Ovary (tissue), 9 donors: ENCODE results near the gene DNAJC24. TPM values are rescaled to one million over a fixed set of nuclear protein-coding genes. Genes with fewer than 3 reads are reported as not detected.

Experiments used
- DNase-seq, 5 donors: peaks; one replicate each; pipeline ENCODE4 v3.0.0-alpha.2; 2019 to 2020
- H3K27ac ChIP-seq, 2 donors: fragments of 200-600 bp; one replicate each; pipeline versions ENCODE4 v1.5.1 to v1.8.0; 2019 to 2022
- H3K27me3 ChIP-seq: fragments of 200-600 bp; one replicate; pipeline ENCODE4 v1.8.0; 2022
- H3K36me3 ChIP-seq: fragments of 200-600 bp; sonication (generic); one replicate; pipeline ENCODE4 v1.5.1; 2019
- H3K4me1 ChIP-seq: one replicate; pipeline ENCODE4 v1.8.1; 2013; ENCODE audit warnings: mild to moderate bottlenecking, moderate library complexity; ENCODE audit not compliant: insufficient read depth
- H3K4me3 ChIP-seq: fragments of 200-600 bp; sonication (generic); one replicate; pipeline ENCODE4 v1.5.1; 2017
- H3K9me3 ChIP-seq, 2 donors: fragments of 200-600 bp in 1 of 2; sonication (generic) in 1 of 2; one replicate each; pipeline versions ENCODE4 v1.5.1 to v1.8.1; 2013 to 2019; ENCODE audit warnings: mild to moderate bottlenecking in 1 of 2, moderate library complexity in 1 of 2
- EP300 ChIP-seq: sonication (generic); formaldehyde crosslinking; IDR thresholded peaks from one replicate; pipeline ENCODE4 v1.6.1; 2017; ENCODE audit warnings: antibody characterized with exemption
- POLR2A ChIP-seq: fragments of 450-650 bp; IDR thresholded peaks from one replicate; pipeline ENCODE4 v1.6.1; 2017; ENCODE audit warnings: antibody characterized with exemption, mild to moderate bottlenecking, moderate library complexity
- WGBS, 3 donors: extraction: QIAGEN DNeasy Blood & Tissue Kit in 1 of 3; methylation state at CpG; one replicate each; pipeline versions ENCODE4 v1.1.5 to v1.1.7; 2013 to 2017; 5-methylcytosine and 5-hydroxymethylcytosine counted together
- intact Hi-C, 4 donors: fragments of 100-400 bp; cut with DNase I; formaldehyde crosslinking; loops; one replicate each; pipeline versions ENCODE4 v1.11.0 to v1.15.1; 2022 to 2023
- polyA plus RNA-seq, 2 donors: library from polyadenylated mRNA; stranded (reverse); fragments of 200-250 nt in 1 of 2; fragments of 350-450 nt in 1 of 2; fragmentation: Illumina TruSeq in 1 of 2; extraction: RNeasy Lipid Tissue Mini Kit (QIAGEN cat#74804) in 1 of 2; gene quantifications; one replicate each; pipeline ENCODE4 v1.2.3, GENCODE V29; 2013 to 2014
- total RNA-seq, 7 donors: library from RNA; depleted of rRNA in 2 of 7; stranded (reverse); fragments of >200 nt in 2 of 7; fragmentation: NEBNext Ultra II Directional in 3 of 7; extraction: Animal tissue kit (Norgen Biotek cat#: 25700) in 3 of 7; gene quantifications; one replicate each; pipeline versions ENCODE4 v1.1.0 to v1.2.4, GENCODE V29; 2016 to 2023
- TF ChIP-seq, protein P1 (sequence below), 3 donors: fragments of 450-650 bp in 2 of 3; fragments of 200-600 bp in 1 of 3; IDR thresholded peaks; one replicate each; pipeline versions ENCODE4 v1.5.1 to v1.8.0; 2016 to 2022; ENCODE audit warnings: antibody characterized with exemption in 3 of 3, mild to moderate bottlenecking in 1 of 3
- donor health status: DM: no; HTN: no; CAD: no; lungs with moderate emphysema.
- donor health status: DM: no; HTN: no; CAD: no.
- donor health status: Bipolar disorder and iron deficiency.
- donor health status: DM: yes; HTN: yes; CAD: no.
- donor health status: DM: no; HTN: no; CAD: no.
- donor health status: DM: yes; HTN: yes; CAD: no.

DNAJC24 gene
- total and polyA plus RNA-seq, 9 donors: 5.3 to 15.2 (median 10.9) TPM

DNA sequence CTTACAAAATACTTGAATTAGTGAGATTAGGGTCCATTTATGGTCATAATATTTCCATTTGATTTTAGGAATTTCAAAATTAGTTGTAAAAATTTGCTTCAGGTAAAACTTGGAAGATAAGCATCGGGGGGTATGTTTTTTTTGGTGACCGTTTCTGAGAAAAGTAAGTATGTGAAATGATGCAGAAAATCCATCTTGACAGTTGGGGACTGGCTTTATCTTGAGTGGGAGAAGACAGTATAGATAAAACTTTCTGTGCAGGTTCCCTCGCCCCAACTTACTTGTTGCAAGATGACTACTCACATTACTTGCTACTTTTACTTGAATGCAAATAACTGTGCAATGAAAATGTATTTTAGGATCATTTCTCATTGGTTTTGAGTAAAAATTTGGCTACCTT, 49.5 kb downstream of the DNAJC24 start:
- Histone ChIP-seq H3K4me1 (no peaks in the 10 kb centered on the region), H3K9me3 (no peaks in the 10 kb centered on the region), H3K27me3 (no peaks in the 10 kb centered on the region), H3K4me3 (no peak overlapping the region), H3K27ac (no peak overlapping the region), H3K36me3 (no peaks in the 10 kb centered on the region)
- 85 to 88% (median 86%) methylated on average over 3 of the region's 3 CpGs for WGBS, 3 donors
- DNase-seq: no peak
- TF ChIP-seq POLR2A (no peak), EP300 (no peak)
- TF ChIP-seq, protein P1, sequence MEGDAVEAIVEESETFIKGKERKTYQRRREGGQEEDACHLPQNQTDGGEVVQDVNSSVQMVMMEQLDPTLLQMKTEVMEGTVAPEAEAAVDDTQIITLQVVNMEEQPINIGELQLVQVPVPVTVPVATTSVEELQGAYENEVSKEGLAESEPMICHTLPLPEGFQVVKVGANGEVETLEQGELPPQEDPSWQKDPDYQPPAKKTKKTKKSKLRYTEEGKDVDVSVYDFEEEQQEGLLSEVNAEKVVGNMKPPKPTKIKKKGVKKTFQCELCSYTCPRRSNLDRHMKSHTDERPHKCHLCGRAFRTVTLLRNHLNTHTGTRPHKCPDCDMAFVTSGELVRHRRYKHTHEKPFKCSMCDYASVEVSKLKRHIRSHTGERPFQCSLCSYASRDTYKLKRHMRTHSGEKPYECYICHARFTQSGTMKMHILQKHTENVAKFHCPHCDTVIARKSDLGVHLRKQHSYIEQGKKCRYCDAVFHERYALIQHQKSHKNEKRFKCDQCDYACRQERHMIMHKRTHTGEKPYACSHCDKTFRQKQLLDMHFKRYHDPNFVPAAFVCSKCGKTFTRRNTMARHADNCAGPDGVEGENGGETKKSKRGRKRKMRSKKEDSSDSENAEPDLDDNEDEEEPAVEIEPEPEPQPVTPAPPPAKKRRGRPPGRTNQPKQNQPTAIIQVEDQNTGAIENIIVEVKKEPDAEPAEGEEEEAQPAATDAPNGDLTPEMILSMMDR (IDR thresholded peaks at IDR 0.05): no peak
- intact Hi-C loops: no loop called here

GRCh38 chr11:31419669-31420068, 50.0 kb downstream of the DNAJC24 start:
- Histone ChIP-seq H3K9me3 (no peaks in the 10 kb centered on the region), H3K4me1 (no peaks in the 10 kb centered on the region), H3K4me3 (no peak overlapping the region), H3K27me3 (no peaks in the 10 kb centered on the region), H3K36me3 (no peaks in the 10 kb centered on the region), H3K27ac (no peak overlapping the region)
- 34 to 69% (median 46%) methylated on average over 1 of the region's 1 CpG for WGBS, 3 donors
- intact Hi-C loops: no loop called here
- TF ChIP-seq POLR2A (no peak), EP300 (no peak)
- TF ChIP-seq, protein P1 (IDR thresholded peaks at IDR 0.05): no peak
- no peak for DNase-seq

DNA sequence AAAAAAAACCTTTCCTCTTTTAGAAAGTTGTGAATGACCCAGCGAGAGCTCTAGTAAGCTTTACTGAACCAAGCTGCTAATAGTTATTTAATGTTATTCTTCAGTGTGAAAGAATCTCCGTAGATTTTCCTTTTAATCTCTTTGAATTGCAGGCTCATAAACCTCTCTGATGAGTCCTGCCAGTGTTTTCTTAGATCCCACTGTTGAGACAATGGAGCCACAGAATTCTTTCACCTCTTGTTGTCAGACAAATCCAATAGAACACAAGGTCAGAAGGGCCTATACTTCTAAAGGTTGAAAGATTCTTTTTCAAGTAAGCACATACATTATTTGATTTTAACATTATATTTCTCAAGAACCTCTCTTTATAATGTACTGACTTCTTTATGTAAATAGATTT, 52.2 kb downstream of the DNAJC24 start:
- no peaks in the 10 kb centered on the region for H3K9me3 ChIP-seq
- WGBS, 3 donors: 63 to 73% (median 65%) methylated on average over 2 of the region's 2 CpGs
- no peaks in the 10 kb centered on the region for H3K36me3 ChIP-seq
- intact Hi-C loops: no loop called here
- TF ChIP-seq EP300: no peak
- no peak for TF ChIP-seq POLR2A
- TF ChIP-seq, protein P1 (IDR thresholded peaks at IDR 0.05): no peak
- no peak overlapping the region for H3K27ac ChIP-seq
- no peak for DNase-seq
- no peaks in the 10 kb centered on the region for H3K27me3 ChIP-seq
- no peaks in the 10 kb centered on the region for H3K4me1 ChIP-seq
- no peak overlapping the region for H3K4me3 ChIP-seq

GRCh38 chr11:31422703-31423102, 53.0 kb downstream of the DNAJC24 start:
- Histone ChIP-seq H3K9me3 (no peaks in the 10 kb centered on the region), H3K36me3 (no peaks in the 10 kb centered on the region), H3K4me1 (no peaks in the 10 kb centered on the region), H3K27ac (no peak overlapping the region), H3K4me3 (no peak overlapping the region), H3K27me3 (no peaks in the 10 kb centered on the region)
- intact Hi-C loops: no loop called here
- no peak for DNase-seq
- 98 to 100% (median 98%) methylated on average over 1 of the region's 1 CpG for WGBS, 3 donors
- TF ChIP-seq EP300 (no peak), POLR2A (no peak)
- TF ChIP-seq, protein P1 (IDR thresholded peaks at IDR 0.05): no peak

- no peak for TF ChIP-seq POLR2A
- TF ChIP-seq EP300: no peak
- TF ChIP-seq, protein P1 (IDR thresholded peaks at IDR 0.05): no peak
- H3K9me3 ChIP-seq: no peaks in the 10 kb centered on the region
- no peaks in the 10 kb centered on the region for H3K4me1 ChIP-seq
- no peak overlapping the region for H3K4me3 ChIP-seq
- DNase-seq: no peak
- intact Hi-C loops: no loop called here
- H3K36me3 ChIP-seq: no peaks in the 10 kb centered on the region
- no peak overlapping the region for H3K27ac ChIP-seq
- H3K27me3 ChIP-seq: no peaks in the 10 kb centered on the region
These were observed 55.0 kb downstream of the DNAJC24 start for GRCh38 chr11:31424652-31425051.
